GM19240 (cell line): ENCODE data around the gene SSC5D.

Experiments
- DNase-seq: peaks from one replicate; pipeline ENCODE4 v3.0.0; 2011; ENCODE audit warnings: low spot score; ENCODE audit not compliant: insufficient read length

Gene SSC5D

DNA sequence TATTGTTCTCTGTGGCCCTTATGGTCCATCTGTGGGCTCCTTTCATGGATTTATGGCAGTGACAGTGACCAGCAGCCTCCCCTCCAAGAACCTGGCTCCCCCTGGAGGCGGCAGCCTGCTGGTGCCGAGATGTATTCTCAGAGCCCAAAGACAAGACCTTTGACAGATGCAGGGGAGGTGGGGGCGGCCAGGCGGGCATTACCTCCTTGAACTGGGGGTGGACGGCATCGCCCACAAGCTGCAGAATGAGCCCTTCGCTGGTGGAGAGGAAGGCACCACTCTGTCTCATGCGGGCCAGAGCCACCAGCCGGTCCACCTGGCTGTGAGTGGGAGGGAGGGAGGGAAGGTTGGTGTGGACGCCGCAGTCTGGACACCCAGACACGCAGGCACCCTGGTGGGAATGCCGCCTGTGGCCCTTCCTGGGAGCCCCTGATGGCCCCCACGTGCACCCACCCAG is 33.4 kb upstream of the SSC5D start:
- no peak for DNase-seq

DNA sequence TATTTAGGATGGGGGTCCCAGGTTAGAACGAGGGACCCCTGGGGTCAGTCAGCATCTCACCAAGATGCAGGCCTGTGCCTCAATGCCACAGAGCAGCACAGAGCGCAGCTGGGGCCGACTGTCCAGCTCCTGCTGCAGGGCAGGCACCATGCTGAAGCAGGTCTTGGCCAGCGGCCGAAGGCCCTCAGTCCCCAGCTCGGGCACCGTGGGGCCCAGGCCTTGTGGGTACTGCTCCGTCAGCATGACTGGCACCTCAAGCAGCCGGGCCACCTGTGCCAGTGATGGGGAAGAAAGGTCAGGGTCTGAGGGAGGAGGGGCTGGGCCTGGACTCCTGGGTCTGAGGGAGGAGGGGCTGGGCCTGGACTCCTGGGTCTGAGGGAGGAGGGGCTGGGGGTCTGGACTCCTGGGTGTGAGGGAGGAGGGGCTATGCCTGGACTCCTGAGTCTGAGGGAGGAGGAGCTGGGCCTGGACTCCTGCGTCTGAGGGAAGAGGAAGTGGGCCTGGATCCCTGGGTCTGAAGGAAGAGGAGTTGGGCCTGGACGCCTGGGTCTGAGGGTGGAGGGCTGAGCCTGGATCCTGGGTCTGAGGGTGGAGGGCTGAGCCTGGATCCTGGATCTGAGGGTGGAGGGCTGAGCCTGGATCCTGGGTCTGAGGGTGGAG is 32.5 kb upstream of the SSC5D start:
- no peak for DNase-seq

DNA sequence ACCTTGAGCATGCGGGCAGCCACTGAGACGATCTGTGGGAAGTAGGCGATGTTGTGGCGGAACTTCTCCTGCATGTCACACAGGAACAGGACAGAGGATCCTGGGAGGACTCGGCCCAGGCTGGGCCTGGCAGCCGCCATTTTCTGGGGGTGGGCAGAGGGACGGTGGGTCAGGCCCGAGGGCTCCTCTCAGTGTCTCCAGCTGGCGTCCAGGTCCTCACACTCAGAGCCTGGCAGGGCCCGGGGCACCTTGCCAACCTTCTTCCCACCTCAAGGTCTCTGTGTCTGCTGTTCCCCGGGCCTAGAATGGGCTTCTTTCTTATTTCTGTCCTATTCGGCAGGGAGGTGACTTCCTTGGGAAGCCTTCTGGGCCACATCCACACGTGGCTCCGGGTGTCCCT is 31.9 kb upstream of the SSC5D start:
- DNase-seq, result no peak

DNA sequence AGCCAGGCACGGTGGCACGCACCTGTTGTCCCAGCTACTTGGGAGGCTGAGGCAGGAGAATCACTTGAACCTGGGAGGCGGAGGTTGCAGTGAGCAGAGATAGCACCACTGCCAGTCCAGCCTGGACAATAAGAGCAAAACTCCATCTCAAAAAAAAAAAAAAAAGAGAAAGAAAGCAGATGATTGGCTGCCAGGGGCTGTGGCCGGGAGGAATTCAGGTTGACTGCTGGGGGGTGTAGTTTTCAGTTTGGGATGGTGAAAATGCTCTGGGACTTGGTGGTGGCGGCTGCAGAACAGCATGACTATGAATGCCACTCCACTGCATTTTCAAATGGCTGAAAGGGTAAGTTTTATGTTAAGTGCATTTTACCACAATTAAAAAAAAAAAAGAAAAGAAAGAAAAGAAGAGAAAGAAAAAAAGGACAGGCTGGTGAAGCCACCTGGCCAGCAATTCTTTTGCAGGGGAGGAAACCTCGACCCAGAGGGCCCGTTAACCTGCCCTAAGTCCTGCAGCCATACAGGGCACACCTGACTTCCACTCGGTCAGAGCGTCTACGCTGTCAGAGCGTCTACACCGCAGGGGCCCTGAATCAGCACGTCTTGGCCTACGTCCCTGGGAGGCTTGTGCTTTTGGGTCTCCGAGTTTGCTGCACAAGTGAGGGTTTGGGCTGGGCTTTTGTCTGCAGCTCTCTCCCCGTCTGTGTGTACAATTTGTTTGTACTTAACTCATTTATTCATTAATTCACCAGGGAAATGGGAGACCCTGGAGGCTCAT is 30.4 kb upstream of the SSC5D start:
- no peak for DNase-seq

DNA sequence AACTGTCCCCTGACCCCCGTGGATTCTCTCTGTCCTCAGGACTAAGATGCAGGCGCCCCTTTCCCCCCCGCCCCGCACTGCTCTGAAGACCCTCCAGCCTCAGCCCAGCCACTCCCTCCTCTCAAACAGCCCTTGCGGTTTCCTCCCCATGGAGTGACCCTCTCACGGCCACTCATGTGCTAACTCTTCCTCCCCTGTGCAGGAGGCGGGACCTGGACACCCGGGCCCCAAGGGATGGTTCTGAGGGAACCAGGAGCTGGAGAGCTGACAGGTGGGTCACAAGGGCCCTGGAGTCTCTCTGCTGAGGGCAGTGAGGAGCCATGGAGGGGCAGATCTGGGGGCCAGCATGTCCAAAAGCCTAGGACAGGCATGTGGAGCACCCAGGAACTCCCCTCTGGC is 28.7 kb upstream of the SSC5D start:
- DNase-seq, result no peak

DNA sequence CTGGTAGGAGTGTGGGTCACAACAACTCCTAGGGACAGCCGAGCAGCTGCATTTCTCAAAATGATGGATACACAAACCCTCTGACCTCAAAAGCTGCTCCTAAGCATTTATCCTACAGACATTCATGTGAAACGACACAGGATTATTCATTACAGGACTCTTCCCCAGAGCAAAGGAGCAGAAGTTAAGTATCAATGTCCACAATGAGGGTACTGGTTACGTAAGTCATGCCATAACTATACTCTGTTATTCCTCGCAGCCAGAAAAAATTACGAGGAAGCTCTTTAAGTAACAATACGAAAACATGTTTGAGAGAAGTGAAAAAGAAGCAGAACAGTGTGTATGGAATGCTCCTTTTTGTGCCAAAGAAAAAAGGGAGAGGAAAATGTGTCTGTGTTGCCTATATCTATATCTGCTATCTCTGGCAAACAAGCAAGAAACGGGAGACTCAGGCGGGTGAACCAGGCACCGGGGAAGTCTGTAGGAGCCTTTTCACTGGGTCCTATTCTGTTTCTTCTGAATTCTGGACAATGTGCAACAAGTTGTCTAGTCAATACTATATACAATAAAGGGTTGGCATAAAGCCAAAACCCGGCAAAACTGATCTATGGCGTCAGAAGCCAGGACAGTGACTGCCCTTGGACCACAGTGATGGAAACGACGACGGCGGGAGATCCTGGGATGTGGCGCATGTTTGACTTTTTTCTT is 28.1 kb upstream of the SSC5D start:
- no peak for DNase-seq

DNA sequence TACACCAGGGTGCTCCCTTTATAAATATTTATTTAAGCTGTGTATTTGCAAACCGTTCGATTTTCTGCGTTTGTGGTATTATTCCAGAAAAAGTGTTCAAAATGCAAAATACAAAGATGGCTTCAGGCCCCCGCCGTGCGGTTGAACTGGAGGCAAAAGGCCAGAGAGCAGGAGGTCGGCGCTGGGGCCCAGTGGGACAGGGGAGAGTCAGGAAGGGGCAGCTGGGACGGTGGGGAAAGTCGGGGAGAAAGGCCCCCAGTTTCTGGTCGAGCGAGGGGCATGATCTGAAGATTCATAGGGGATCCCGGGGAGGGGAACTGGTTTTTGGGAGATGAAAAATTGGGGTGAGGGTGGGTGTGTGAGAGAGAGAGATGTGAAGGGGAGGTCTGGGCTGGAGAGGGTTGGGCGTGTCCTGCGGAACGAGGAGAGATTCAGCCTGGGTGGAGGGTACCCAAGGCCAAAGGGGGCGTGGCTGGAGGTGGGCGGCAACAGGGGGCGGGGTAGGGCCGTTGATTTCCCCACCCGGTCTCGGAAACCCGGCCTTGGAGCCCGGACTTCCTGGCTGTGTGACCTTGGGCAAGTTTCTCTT is 27.5 kb upstream of the SSC5D start:
- no peak for DNase-seq

DNA sequence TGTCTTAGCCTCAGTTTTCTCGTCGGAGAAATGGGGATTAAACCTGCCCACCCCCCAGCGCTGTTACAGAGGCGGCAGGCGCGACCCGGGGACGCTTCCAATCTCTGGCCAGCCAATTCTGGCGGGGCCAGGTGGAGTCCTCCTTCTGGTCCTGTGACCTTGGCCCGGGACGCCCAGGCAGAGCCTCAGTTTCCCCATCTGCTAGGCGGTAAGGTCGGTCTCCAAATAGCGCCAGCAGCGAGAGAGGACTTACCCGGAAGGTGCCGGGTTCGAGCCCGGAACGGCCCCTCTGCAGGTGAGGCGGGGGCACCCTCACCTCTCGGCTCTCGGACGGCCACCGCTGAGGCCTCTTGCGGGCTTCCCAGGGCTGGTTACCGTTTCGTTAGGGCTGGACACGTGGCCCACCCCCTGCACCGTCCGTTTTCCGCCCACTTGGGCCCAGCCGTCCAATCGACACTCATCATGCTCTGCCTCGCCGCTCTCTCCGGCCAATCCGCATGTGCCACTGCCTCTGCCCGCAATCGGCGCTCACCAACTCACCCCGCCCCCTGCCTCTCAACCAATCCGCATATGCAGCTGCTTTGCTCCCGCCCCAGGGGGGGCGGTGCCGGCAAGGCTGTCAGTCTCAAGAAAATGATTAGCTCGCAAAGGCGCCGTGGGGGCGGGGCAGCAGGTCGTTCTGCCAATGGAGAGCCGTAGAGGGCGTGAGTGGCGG is 26.8 kb upstream of the SSC5D start, which contains the start of gene ISOC2:
ISOC2 (minus strand) TSS at position 384 of the 715 bp plus-strand sequence. CDS start 5,156 bp downstream, outside the sequence.
- peak; percentile 100 for DNase-seq

DNA sequence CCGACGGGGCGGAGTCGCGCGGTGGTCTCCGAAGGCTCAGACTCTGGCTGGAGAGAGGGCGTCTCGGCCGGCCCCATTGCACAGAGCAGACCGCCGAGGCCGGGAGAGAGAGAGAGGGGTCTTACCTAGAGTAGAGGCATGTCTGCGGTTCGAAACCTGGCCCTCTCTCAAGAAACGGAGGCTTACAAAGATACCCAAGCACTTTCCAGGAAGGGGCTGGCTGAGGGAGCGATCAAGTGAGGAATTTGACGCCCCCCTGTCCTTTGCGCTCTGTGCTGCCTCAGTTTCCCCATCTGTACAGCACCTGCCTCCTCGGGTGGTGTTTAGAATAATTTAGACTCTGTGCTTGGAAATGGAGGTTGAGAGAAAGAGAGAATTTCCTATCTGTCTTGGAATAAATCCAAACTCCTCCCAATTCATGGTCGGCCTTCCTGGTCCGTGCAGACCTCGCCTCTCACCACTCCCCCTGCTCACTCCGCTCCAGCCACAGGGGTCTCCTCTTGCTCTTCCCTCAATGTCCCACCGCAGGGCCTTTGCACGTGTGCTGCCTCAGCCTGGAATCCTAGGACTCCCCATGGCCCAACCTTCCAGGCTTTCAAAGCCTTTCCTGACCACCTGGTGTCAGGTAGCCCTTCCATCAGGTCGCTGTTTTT is 26.1 kb upstream of the SSC5D start:
- DNase-seq, result no peak

DNA sequence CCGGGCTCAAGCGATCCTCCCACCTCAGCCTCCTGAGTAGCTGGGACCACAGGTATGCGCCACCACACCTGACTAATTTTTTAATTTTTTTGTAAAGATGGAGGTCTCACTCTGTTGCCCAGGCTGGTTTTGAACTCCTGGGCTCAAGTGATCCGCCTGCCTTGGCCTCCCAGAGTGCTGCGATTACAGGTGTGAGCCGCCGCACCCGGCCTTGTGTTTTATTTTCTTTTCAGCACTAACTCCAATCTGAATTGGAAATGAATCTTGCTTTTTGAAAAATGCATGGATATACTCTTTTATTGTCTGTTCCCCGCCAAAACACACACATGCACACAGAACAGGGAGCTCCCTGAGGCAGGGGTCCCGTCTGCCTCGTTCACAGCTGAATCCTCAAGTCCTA is 25.5 kb upstream of the SSC5D start:
- no peak for DNase-seq

DNA sequence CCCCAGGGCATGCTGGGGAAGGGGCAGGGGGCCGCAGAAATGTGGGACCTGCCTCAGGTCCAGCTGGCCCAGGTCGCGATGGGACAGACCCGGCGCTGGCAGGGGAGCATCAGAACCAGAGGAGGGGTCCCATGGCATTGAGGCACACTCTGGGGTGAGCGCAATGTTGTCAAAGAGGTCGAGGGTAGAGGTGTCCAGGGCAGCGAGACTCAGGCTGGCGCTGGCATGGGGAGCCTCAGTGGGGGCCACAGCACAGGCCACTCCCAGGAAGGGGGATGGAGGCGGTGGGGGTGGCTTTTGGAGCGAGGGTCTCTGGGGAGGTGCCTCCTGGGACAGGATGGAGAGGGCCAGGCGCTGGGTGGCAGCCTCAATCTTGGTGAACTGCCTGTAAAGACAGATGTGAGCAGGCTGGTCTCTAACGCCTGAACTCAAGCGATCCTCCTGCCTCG is 24.6 kb upstream of the SSC5D start:
- no peak for DNase-seq

DNA sequence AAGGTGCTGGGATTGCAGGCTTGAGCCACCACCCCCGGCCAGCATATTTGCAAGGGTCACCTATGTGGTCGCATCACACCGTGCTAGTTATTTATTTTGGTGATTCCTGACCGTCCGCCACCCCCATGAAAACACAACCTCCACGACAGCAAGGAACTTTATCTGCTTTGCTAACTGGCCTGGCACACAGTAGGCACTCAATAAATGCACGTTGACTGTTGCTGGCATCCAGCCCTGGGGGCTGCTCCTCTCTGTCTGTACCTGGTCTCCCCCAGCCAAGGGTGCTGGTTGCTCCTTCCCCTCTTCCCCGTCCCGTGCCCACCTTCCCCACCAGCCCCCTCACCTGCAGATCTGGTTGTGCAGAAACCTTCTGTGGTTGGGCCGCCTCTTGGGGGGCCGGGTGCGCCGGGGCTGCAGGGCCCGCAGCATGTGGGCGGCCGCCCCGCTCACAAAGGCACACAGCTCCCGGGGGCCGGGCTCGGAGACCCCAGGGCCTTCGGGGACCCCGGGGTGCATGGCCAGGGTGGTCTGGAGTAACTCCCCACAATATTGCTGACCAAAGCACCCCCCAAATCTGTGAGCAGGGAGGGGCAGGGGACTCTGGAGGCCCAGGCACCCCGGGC is 24.1 kb upstream of the SSC5D start:
- no peak for DNase-seq

DNA sequence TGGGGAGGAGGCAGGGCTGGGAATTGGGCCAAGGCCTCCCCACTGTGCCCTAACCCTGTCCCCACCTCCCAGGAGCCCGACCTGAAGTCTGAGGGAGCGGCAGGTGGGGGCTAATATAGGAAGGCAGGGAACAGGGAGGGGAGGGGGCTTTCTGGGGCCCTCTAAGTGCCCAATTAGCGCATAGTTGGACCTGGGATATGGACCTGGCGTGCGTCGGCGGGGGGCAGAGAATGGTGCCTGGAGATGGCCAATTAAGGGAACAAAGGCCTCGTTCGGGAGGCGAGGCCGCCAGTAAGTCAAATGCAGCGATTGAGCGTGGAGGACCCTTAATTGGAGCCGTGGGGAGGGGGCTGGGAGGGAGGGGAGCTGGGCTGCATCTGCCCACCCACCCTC is 23.6 kb upstream of the SSC5D start, which contains the start of gene C19orf85:
C19orf85 (minus strand) TSS at position 90 of the 393 bp plus-strand sequence. CDS start 197 bp downstream, outside the sequence.
- no peak for DNase-seq

DNA sequence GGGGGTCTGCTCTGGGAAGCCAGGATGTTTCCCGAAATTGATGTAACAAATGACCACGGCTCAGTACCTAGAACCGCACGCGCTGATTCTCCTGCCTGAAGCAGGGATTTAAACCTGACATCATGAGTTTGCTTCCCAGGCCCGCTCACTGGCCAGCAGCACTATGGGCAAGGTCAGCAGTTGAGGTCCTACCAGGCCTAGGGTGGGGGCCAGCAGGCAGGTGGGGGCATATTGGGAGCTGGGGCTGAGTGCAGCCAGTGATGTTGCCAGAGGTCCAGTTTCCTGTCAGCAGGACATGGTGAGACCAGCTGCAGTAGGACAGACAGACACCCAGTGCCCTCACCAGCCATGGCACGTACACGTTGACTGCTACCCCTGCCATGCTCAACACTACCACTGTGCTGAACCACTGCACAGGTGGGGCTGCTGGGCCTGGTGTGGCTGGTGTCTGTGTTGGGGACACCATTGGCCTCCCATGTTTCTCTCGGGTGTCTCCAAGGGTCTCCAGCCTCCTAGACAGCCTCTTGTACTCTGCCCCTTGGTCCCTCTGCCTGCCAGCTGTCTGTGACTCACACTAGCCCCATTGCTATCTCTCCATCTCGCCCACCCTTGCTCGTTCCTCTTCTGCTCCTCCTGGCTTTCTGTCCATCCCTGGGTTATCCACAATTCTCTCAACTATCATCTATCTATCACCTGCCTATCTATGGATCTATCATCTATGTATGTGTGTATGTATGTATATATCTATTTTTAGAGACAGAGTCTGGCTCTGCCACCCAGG is 22.6 kb upstream of the SSC5D start:
- no peak for DNase-seq

DNA sequence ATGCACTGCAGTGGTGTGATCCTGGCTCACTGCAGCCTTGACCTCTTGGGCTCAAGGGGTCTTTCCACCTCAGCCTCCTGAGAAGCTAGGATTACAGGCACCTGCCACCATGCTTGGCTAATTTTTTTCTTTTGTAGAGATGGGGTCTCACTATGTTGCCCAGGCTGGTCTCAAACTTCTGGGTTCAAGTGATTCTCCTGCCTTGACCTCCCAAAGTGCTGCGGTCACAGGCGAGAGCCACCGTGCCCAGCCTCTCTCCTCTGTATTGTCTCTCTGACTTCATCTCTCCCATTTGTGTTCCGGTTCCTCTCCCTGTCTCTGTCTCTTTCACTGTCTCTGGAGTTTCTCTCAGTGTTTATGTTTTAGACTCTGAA is 22.0 kb upstream of the SSC5D start:
- DNase-seq, result no peak

DNA sequence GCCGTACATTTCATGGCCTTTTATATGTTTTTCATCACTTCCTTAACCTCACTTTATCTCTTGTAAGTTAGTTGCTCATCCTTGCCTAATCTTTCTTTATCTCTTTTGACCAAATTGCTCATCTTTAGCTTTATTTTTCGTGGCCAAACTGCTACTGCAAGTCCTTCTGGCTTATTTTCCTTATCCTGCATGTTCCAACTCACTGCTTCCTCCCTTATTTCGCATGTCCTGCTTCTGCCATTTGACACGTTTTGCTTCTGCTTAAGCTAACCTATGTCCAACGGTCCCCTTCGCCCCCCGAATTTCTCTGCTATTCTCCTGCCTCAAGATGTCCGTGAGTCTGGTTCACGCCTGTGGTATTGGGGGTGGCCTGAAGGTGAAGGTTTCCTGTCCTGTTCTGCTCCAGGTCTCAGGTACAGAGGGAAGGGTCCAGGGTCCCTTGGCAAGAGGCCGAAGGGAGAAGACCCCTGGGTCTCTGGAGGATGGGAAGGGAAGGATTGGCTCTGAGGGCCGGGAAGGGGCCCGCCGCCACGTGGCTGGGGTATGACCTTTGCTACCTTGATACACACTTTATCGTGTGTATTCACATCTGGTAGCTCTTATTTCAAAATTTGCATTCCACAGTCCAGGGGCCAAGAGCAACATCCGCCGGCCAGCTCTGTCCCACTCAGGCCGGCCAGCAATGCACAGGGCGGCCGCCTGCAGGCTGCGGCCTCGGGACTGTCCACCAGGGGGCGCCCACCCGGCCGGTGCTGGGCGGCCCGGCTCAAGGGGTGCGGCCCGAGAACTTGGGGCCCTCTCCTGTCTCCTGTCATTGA is 20.8 kb upstream of the SSC5D start:
- peak; percentile 71 for DNase-seq

DNA sequence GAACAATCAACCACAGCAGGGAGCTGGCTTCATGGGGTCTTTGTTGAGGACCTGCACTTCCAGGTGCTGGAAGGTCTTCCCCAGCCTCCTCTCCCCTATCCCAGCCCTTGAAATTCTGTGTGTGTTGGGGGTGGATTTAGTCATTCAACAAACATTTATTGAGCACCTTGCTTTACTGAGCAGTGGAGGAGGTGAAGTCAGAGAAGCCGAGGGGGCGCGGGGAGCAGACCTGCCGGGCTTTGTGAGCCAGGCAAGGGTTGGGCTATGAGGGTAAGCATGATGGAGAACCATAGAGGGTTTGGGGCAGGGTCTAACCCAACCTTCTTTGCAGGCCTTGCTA is 20.2 kb upstream of the SSC5D start:
- DNase-seq, result no peak

DNA sequence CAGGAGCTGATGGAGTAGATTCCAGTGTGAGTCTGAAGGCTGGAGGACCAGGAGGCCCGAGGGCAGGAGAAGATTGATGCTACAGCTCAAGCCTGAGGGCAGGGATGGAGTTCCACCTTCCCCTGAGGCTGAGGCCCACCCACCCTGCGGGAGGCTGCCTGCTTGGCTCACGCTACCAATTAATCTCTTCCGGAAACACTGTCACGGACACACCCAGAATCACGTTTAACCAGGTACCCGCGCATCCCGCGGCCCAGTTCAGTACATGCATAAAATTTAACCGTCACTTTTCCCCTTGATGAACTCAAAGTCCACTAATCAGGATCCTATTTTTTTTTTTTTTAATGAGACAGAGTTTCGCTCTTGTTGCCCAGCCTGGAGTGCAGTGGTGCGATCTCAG is 17.0 kb upstream of the SSC5D start:
- no peak for DNase-seq

DNA sequence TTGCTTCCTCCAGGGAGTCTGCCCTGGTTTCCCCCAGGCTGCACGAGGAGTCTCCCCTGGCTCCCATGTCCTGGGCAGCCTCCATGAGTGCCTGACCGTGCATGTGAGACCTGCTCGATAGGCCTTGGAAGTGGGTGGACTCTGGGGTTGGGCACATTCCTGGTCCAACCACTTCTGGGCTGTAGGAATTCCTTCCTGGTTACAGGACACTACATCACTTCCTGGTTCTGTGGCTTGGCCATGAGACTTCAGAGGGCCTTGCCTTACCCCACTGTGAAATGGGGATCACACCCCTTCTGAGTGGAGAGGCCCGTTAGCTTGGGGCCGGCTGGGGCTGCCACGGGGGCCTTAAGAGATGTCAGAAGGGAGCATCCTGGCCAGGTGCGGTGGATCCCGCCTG is 15.8 kb upstream of the SSC5D start:
- no peak for DNase-seq
